ENCODE data around the gene RTN4RL2. TPM values are rescaled to one million over a fixed set of nuclear protein-coding genes. Genes with fewer than 3 reads are reported as not detected.

Gene RTN4RL2
- polyA plus RNA-seq, 3 donors: 0.40 to 0.53 (median 0.44) TPM

DNA sequence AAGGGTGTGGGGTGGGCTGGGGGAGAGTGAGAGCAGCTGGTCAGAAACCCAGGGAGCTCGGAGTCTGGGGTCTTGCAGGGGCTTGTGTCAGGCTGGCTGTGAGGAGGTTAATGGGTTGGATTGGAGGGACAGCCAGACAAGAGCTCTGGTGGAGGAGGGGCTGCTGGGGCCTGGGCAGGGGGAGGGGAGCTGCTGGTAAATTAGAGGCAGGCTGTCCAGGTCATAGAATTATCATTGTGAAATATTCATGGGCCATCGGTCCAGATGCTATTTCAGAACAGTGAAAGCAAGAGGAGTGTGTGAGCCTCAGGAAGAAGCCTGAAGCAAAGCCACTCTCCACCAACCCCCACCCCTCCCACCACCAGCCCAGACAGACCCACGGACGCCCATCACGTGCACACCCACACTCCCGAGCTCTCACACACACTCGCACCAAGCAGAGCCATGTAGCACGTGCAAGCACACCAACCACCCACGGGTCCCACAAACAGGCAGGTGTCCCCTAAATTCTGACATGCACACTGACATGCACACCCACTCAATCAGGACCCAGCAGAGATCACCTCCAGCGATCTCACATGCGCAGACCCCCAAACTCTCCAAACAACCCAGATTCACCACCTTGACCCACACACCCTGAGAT is 18.8 kb downstream of the RTN4RL2 start:
- peak overlapping the region in 1 of 2 donors; percentile 2 for H3K4me3 Mint-ChIP-seq
- Histone ChIP-seq H2AFZ (ENCODE audit: insufficient read depth, low read depth, low read length, poor library complexity, severe bottlenecking) (no peak overlapping the region), H3K27ac (ENCODE audit: low read depth in 1 of 2, low read length in 2 of 2) (no peak overlapping the region), H3K36me3 (replicated peaks in 1 of 2; ENCODE audit: control insufficient read depth in 1 of 2, insufficient read depth in 2 of 2, low read length in 2 of 2) (no peaks in the 10 kb centered on the region), H3K79me2 (ENCODE audit: insufficient read depth, low read length) (peaks cover 7% of the 10 kb centered on the region), H3K4me1 (ENCODE audit: control insufficient read depth in 1 of 2, insufficient read depth in 2 of 2, low read length in 2 of 2) (peaks cover 55 to 57% of the 10 kb centered on the region in 2 donors), H3K27me3 (ENCODE audit: control insufficient read depth in 2 of 2, insufficient read depth in 2 of 2, low read length in 2 of 2) (peaks cover 7 to 14% of the 10 kb centered on the region in 2 donors), H3K4me3 (replicated peaks in 1 of 3; ENCODE audit: low read depth in 2 of 3, low read length in 3 of 3) (no peak overlapping the region), H3K4me2 (replicated peaks; ENCODE audit: extremely low read depth, low read length, poor library complexity, severe bottlenecking) (no peak overlapping the region), H4K20me1 (ENCODE audit: insufficient read depth, low read length) (no peaks in the 10 kb centered on the region), H3K9ac (ENCODE audit: insufficient read depth, low read length, poor library complexity, severe bottlenecking) (no peak overlapping the region), H3K9me3 (replicated peaks in 1 of 2; ENCODE audit: control insufficient read depth in 1 of 2, insufficient read depth in 1 of 2, low read length in 2 of 2) (no peaks in the 10 kb centered on the region)
- H3K4me1 Mint-ChIP-seq: peaks cover 56% of the 10 kb centered on the region
- WGBS (ENCODE audit: insufficient coverage): 78% methylated on average over 6 of the region's 11 CpGs
- H3K36me3 Mint-ChIP-seq: no peaks in the 10 kb centered on the region
- H3K9me3 Mint-ChIP-seq: peaks cover 0 to 5% (median 2%) of the 10 kb centered on the region in 7 donors
- peaks cover 17 to 44% (median 25%) of the 10 kb centered on the region in 3 donors for H3K27me3 Mint-ChIP-seq (ENCODE audit: low read depth in 3 of 3)
- DNase-seq: no peak
- intact Hi-C loops (cut with micrococcal nuclease): loop anchor here in 1 of 2 donors (5.0 kb wide), 1 partner anchor 38 kb away; the partner anchor contains the start of gene SLC43A1
- peak overlapping the region in 1 of 7 donors; percentile 25 for H3K27ac Mint-ChIP-seq
- TF ChIP-seq, protein P1, sequence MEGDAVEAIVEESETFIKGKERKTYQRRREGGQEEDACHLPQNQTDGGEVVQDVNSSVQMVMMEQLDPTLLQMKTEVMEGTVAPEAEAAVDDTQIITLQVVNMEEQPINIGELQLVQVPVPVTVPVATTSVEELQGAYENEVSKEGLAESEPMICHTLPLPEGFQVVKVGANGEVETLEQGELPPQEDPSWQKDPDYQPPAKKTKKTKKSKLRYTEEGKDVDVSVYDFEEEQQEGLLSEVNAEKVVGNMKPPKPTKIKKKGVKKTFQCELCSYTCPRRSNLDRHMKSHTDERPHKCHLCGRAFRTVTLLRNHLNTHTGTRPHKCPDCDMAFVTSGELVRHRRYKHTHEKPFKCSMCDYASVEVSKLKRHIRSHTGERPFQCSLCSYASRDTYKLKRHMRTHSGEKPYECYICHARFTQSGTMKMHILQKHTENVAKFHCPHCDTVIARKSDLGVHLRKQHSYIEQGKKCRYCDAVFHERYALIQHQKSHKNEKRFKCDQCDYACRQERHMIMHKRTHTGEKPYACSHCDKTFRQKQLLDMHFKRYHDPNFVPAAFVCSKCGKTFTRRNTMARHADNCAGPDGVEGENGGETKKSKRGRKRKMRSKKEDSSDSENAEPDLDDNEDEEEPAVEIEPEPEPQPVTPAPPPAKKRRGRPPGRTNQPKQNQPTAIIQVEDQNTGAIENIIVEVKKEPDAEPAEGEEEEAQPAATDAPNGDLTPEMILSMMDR (IDR thresholded peaks at IDR 0.05): no peak

DNA sequence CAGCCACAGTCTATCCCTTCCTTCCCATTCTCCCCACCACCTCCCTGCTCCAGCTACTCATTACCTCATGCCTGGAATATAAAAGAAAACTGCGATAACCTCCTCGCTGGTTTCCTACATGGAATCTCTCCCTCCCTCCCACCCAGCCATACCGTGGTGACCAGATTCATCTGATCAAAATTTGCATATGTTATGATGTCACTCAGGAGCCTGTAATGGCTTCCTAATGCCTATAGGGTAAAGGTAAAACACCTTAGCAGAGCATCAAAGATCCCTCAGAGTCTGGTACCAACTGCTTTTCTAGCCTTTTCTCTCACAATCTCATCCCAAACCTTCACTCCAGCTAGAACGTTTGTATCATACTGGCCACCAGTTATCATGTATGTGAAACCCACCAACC is 19.6 kb downstream of the RTN4RL2 start:
- H3K4me3 ChIP-seq (replicated peaks in 1 of 3; ENCODE audit: low read depth in 2 of 3, low read length in 3 of 3): no peak overlapping the region
- Mint-ChIP-seq H3K9me3 (peaks cover 0 to 5% (median 2%) of the 10 kb centered on the region in 7 donors), H3K4me3 (no peak overlapping the region), H3K36me3 (no peaks in the 10 kb centered on the region), H3K27ac (peak overlapping the region in 1 of 7 donors; percentile 25), H3K4me1 (peaks cover 56% of the 10 kb centered on the region), H3K27me3 (ENCODE audit: low read depth in 3 of 3) (peaks cover 17 to 44% (median 25%) of the 10 kb centered on the region in 3 donors)
- 67% methylated on average over 1 of the region's 4 CpGs for WGBS (ENCODE audit: insufficient coverage)
- H3K9ac ChIP-seq (ENCODE audit: insufficient read depth, low read length, poor library complexity, severe bottlenecking): no peak overlapping the region
- intact Hi-C loops (cut with micrococcal nuclease): loop anchor here (5.0 kb wide), 2 partner anchors 37 to 133 kb away; partner anchors contain the start of gene SLC43A1 (in 1 of the 2)
- no peaks in the 10 kb centered on the region for H4K20me1 ChIP-seq (ENCODE audit: insufficient read depth, low read length)
- H3K27me3 ChIP-seq (ENCODE audit: control insufficient read depth in 2 of 2, insufficient read depth in 2 of 2, low read length in 2 of 2): peaks cover 7 to 14% of the 10 kb centered on the region in 2 donors
- H3K4me2 ChIP-seq (replicated peaks; ENCODE audit: extremely low read depth, low read length, poor library complexity, severe bottlenecking): no peak overlapping the region
- TF ChIP-seq, protein P1 (IDR thresholded peaks at IDR 0.05): no peak
- no peak overlapping the region for H2AFZ ChIP-seq (ENCODE audit: insufficient read depth, low read depth, low read length, poor library complexity, severe bottlenecking)
- H3K27ac ChIP-seq (ENCODE audit: low read depth in 1 of 2, low read length in 2 of 2): no peak overlapping the region
- no peak for DNase-seq
- H3K9me3 ChIP-seq (replicated peaks in 1 of 2; ENCODE audit: control insufficient read depth in 1 of 2, insufficient read depth in 1 of 2, low read length in 2 of 2): no peaks in the 10 kb centered on the region
- H3K79me2 ChIP-seq (ENCODE audit: insufficient read depth, low read length): peaks cover 5% of the 10 kb centered on the region
- H3K4me1 ChIP-seq (ENCODE audit: control insufficient read depth in 1 of 2, insufficient read depth in 2 of 2, low read length in 2 of 2): peaks cover 55 to 57% of the 10 kb centered on the region in 2 donors
- H3K36me3 ChIP-seq (replicated peaks in 1 of 2; ENCODE audit: control insufficient read depth in 1 of 2, insufficient read depth in 2 of 2, low read length in 2 of 2): no peaks in the 10 kb centered on the region

Measured in CD14-positive monocyte (primary cell).